ENCODE measurements around the gene HNRNPUL1.
"Not testable (repeated sequence)": the region's sequence is repeated elsewhere in the genome, so short reads cannot be mapped to it uniquely, and the experiment has no call there.

Gene HNRNPUL1

DNA sequence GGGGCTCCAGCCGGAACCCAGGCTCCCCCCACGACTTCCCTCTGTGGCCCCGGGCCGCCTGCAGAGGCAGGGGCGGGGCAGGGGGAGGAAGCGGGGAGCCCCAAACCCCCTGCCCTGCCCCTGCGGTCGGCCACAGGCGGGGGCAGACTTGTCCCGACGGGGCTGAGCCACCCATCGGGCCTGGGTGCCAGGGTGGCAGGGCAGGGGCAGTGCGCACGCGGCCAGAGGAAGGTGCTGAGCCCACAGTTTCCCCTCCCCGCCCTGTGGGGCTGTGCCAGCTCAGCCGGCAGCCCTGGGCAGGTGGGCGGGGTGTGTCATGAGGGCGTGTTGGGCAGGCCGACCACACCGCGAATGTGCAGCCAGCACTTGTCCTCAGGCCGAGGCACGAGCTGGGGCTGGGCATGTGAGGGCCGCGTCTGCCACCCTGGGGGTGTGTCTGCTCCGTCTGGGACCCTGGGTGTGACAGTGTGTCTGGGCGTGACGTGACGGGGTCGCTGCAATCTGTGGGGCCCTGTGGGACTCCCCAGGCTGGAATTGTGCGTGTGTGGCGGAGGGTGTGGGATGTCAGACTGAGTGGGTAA, 63.5 kb downstream of the HNRNPUL1 start:
- peak in 2 of 3 experiments; percentile 38 to 42 for DNase-seq

DNA sequence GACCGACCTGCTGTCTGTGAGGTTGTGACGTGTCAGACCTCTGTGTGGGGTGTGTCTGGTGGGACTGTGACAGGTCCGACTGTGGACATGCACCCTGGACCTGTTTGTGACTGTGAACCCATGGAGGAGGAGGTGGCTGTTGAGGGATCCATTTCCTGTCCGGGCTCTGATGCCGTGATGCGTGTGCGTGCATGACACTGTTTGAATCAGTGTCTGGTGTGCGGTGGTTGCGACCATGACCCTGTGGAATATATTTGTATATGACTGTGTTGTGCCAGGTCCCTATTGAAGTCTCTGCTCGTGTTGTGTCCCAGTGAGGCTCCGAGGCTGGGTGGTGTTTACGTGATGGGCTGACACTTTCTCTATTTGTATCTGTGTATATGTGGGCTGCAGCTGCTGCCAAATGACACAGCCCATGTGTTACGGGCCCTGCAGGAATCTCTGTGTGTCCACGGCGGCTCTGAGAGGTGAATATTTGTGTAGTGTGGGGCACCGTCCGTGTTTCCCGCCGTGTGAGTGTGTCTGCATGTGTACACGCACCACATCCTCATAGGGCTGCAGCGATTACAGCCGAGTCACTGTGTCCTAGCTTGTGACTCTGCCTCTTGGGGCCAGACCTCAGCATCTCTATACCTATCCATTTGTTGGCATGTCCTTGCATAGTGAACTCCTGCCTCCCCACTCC, 64.1 kb downstream of the HNRNPUL1 start:
- DNase-seq, result no peak

DNA sequence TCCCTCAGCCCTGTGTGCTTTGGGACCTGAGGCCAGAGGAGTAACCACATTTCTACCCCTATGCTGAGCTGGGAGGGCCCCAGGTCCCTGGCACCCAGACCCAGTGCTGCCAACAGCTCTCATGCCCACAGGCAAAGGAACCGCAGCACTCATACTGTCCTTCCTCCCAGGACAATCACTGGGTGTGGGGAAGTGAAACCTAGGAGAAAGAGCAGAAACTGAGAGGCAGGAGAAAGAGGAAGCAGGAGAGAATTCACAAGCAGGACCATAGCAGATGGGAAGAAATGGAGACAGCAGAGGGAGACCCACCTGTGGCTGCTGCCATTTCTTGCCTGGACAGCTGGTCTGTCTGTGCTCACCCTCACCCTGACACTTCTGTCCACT, 64.7 kb downstream of the HNRNPUL1 start:
- no peak for DNase-seq

DNA sequence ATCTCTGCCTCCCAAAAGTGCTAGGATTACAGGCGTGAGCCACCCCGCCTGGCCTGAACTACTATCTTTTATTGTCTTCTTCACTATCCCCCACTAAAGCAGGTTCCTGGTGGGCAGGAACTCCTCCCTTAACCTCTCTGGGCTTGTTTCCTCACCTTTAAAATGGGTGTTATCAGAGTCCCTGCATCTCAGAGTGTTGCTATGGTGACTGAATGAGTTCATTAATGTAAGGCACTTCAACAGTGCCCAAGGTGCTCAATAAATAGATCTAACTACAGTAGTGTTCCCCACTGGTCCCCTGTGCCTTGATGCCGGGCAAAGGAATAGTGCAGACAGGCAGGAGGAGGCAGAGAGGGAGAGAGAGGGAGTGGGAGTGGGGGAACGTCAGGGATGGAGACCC, 66.3 kb downstream of the HNRNPUL1 start:
- DNase-seq, result no peak

- DNase-seq, result no peak
Observed at GRCh38 chr19:41330946-41331678, 66.9 kb downstream of the HNRNPUL1 start.

GRCh38 chr19:41332000-41332399, 67.8 kb downstream of the HNRNPUL1 start:
- DNase-seq, result no peak

DNA sequence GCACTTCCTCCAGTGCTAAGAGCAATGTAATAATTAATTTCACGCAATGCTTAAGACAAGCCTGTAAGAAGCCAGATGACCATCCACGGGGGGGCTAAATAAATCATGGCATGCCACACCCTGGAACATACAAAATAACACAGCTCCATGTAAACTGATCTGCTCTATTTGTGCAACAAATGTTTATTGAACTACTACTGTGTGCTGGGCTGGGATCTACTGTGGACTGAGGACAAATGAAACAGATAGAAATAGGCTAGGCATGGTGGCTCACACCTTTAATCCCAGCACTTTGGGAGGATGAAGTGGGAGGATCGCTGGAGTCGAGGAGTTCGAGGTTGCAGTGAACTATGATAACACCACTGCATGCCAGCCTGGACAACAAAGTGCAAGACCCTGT, 68.3 kb downstream of the HNRNPUL1 start:
- DNase-seq, result no peak

- DNase-seq, result no peak
Observed at GRCh38 chr19:41334793-41335192, 70.6 kb downstream of the HNRNPUL1 start.

DNA sequence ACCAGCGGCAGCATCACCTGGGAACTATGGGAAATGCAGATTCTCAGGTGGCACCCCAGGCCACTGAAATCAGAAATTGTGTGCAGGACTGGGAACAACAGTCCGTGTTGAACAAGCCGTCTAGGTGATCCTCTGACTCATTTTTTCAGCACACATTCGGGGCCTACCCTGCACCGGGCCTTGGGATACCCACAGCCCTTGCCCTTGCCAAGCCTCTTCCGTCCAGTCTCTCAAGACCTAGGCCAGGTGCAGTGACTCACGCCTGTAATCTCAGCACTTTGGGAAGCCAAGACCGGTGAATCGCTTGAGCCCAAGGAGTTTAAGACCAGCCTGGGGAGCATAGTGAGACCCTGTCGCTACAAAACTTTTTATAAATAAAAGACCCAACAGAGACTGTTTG, 71.3 kb downstream of the HNRNPUL1 start:
- no peak for DNase-seq

DNA sequence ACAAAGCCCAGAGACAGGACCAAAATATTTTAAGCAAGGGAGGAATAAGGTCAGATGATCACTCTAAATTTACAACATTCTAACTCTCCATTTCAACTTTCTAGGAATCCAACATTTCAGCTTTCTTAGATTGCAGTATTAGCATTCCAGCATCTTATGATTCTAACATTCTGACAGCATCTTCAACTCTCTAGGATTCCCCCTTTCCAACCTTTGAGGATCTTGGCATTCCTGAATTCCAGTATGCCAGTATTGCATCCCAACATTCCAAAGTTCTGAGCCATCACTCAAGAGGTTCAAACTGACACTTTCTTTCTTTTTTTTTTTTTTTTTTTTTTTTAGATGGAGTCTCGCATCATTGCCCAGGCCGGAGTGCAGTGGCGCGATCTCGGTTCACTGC, 75.8 kb downstream of the HNRNPUL1 start:
- no peak for DNase-seq

DNA sequence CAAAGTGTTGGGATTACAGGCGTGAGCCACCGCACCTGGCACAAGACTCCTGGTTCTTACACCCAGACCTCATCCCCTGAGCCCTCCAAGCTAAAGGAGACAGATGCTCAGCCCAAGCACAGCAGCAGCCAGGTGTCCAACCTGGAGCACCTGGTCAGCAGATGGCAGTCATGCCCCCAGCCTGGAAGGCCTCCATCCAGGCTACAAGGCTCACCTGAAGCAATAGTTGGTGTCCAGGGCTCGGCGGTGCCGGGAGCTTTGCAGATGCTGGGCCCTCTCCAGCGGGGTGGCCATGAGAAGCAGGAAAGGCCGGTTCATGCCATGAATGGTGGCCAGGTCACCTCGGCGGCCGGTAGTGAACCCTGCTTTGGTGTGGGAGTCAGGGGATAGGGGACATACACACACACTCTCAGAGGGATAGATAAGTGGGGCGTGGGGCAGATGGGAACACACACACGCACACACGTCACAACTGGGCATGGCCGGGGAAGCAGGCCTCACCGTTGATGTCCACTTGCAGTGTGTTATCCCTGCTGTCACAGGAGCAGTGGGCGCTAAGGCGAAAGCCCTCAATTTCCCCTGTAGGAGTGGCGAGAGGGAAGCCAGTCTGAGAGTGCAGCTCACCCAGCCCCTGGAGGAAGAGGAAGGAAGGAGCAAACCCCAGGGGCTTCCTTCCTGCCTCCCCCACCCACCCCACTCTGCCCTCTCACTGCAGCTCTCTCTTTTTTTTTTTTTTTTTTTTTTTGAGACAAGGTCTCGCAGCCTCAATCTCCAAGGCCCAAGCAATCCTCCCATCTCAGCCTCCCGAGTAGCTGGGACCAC, 77.7 kb downstream of the HNRNPUL1 start:
- DNase-seq, result peak in 2 of 3 experiments; percentile 11 to 36

DNA sequence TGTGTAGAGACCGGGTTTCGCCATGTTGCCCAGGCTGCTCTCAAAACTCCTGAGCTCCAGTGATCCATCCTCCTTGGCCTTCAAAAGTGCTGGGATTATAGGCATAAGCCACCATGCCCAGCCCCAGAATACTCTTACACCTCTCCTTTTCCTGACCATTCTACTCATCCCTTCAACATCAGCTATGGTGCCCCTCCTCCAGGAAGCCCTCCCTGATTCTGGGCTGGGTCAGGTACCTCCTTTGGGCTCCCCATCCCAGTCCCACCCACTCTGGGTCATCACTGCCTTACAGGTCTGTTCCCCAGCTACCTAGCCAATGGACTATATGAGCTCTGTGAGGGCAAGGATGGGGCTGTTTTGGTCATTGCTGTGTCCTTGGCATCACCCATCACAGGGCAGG, 80.0 kb downstream of the HNRNPUL1 start:
- DNase-seq, result no peak

DNA sequence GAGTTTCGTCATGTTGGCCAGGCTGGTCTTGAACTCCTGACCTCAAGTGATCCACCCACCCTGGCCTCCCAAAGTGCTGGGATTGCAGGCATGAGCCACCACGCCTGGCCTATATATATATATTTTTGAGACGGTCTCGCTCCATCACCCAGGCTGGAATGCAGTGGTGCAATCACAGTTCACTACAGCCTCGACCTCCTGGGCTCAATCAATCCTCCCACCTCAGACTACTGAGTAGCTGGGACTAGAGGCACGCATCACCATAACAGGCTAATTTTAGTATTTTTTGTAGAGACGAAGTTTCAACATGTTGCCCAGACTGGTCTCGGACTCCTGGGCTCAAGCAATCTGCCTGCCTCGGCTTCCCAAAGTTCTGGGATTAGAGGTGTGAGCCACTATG, 82.7 kb downstream of the HNRNPUL1 start:
- DNase-seq, result not testable (repeated sequence)

DNA sequence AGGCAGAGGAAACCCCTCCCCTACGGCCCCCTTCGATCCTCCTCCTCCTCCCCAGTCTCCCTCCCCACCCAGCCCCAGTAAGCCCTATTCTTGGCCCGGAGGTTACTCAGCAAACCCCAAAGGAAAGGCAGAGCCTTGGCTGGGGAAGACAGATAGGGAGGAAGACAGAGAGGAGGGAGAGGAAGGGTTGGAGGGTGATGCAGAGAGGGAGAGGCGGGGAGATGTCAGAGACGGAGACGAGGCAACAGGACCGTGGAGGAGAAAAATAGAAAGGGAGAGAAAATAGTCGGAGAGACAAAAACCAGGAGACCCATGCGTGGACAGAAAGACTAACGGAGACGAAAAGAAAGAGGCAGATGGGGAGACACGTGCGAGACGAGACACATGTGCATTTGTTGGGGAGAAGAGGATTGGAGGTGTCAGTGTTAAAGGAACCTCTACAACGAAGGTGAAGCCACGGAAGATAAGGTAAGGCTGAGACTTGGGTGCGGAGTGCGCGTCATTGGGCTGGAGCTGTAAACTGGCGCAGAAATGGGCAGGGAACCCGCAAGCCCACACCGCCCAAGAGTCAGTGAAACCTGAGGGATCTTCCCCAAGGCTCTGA, 86.7 kb downstream of the HNRNPUL1 start:
- no peak for DNase-seq

DNA sequence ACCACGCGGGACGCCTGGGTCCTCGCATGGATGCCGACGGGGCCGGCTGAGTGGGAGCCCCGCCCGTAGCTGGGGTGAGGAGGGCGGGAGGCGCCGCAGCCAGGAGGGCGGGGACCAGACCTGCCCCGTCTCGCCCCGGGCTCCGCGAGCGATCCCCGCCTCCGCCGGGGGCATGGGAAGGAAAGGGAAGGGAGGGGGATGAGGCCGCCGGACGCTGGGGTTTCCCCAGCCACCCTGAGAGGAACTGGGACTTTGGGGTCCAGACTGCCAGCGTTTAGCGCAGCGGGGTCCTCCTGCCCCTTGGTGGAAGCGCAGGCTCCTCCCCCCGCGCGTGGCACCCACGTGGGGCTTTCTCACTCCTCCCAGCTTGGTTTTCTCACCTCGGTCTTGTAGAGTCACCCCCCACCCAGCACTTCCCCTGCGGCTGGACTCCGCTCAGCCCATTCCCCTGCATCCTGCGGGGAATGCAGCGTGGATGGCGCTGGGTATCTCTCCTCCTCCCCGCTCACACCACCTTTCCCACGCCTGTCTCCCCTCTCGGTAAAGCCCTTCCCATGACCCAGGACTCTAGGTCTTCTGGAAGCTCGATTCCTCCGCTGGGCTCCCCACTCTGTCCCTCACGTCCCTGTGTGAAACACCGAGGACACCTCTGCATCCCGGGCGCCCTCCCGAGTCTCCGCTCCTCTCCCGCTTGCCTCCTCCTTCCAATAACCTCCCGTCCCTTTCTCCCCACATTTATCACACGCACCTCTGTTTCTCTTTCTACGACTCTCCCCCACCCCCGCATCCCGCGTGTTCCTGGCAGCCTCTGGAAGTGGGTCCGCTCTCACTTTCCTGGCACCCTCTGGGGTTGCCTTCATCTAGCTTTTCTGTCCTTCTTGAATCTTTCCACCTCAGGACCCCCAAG, 87.4 kb downstream of the HNRNPUL1 start:
- DNase-seq, result peak in 2 of 3 experiments; percentile 35 to 39

GRCh38 chr19:41352279-41352608, 88.1 kb downstream of the HNRNPUL1 start:
- DNase-seq, result no peak

GRCh38 chr19:41352609-41353465, 88.7 kb downstream of the HNRNPUL1 start:
- DNase-seq, result peak in 2 of 3 experiments; percentile 55 to 59

- DNase-seq, result peak in 2 of 3 experiments; percentile 42 to 67
Observed at GRCh38 chr19:41353466-41354342, 89.5 kb downstream of the HNRNPUL1 start, which contains the start of gene TGFB1. Gene TGFB1, minus strand, starts transcription at chr19:41353922. Its CDS starts 878 bp downstream, at chr19:41353044.

- no peak for DNase-seq
Observed at GRCh38 chr19:41354343-41354953, 90.3 kb downstream of the HNRNPUL1 start.

Data from NCI-H1417 (cell line).